Right lobe of liver (tissue), 6 donors: ENCODE results near the gene C1QTNF1. TPM values are rescaled to one million over a fixed set of nuclear protein-coding genes. Genes with fewer than 3 reads are reported as not detected.

Experiments used
- ATAC-seq, 4 donors: fragments of 200-7000 bp; cut with Tn5 transposase; one replicate each; pipeline ENCODE4 v1.9.1; 2020; ENCODE audit warnings: mild to moderate bottlenecking in 4 of 4, moderate library complexity in 4 of 4
- DNase-seq, 3 donors: peaks; one replicate each; pipeline ENCODE4 v3.0.0-alpha.2; 2020
- H3K27ac ChIP-seq, 3 donors: fragments of 200-600 bp; one replicate each; pipeline ENCODE4 v1.8.0; 2022
- H3K27me3 ChIP-seq, 2 donors: fragments of 200-600 bp; one replicate each; pipeline ENCODE4 v1.8.0; 2022
- H3K36me3 ChIP-seq, 4 donors: fragments of 200-600 bp; sonication (generic) in 1 of 4; one replicate each; pipeline versions ENCODE4 v1.5.1 to v1.8.0; 2017 to 2022; ENCODE audit warnings: control low read depth in 1 of 4
- H3K4me1 ChIP-seq, 4 donors: fragments of 200-600 bp; sonication (generic) in 1 of 4; one replicate each; pipeline versions ENCODE4 v1.5.1 to v1.8.0; 2017 to 2022; ENCODE audit warnings: control low read depth in 1 of 4
- H3K4me3 ChIP-seq, 3 donors: fragments of 200-600 bp; one replicate each; pipeline ENCODE4 v1.8.0; 2022
- H3K9me3 ChIP-seq, 4 donors: fragments of 200-600 bp; sonication (generic) in 1 of 4; one replicate each; pipeline versions ENCODE4 v1.5.1 to v1.8.0; 2017 to 2022; ENCODE audit warnings: control low read depth in 1 of 4
- POLR2A ChIP-seq: fragments of 450-650 bp; IDR thresholded peaks from one replicate; pipeline ENCODE4 v1.6.1; 2017; ENCODE audit warnings: antibody characterized with exemption, mild to moderate bottlenecking
- WGBS: methylation state at CpG from one replicate; pipeline ENCODE4 v1.1.6; 2018; ENCODE audit warnings: low coverage, low lambda C conversion rate; ENCODE audit not compliant: insufficient coverage; ENCODE audit errors: missing lambda C conversion rate; 5-methylcytosine and 5-hydroxymethylcytosine counted together
- intact Hi-C, 2 donors: fragments of 100-400 bp; cut with DNase I; formaldehyde crosslinking; loops; one replicate each; pipeline versions ENCODE4 v1.11.2 to v1.14.1; 2022
- total RNA-seq, 6 experiments: library from RNA; depleted of rRNA in 2 of 6; stranded (reverse); fragments of >200 nt in 2 of 6; fragmentation: NEBNext Ultra II Directional in 3 of 6; extraction: Animal tissue kit (Norgen Biotek cat#: 25700) in 3 of 6; gene quantifications; one replicate each; pipeline versions ENCODE4 v1.1.0 to v1.2.4, GENCODE V29; 2016 to 2023
- TF ChIP-seq, protein P1 (sequence below), 4 donors: fragments of 200-600 bp in 3 of 4; fragments of 450-650 bp in 1 of 4; IDR thresholded peaks; one replicate each; pipeline versions ENCODE4 v1.5.1 to v1.8.0; 2016 to 2022; ENCODE audit warnings: antibody characterized with exemption in 4 of 4, mild to moderate bottlenecking in 2 of 4
- donor health status: DM: no; HTN: yes; CAD: no.
- donor health status: DM: no; HTN: no; CAD: no.
- donor health status: DM: no; HTN: no; CAD: no.
- donor health status: DM: no; HTN: yes; CAD: no.
- donor health status: DM: no; HTN: yes; CAD: no.

C1QTNF1 gene
- total RNA-seq, 6 experiments from 2014 or later: 9.8 to 40.2 (median 26.2) TPM

DNA sequence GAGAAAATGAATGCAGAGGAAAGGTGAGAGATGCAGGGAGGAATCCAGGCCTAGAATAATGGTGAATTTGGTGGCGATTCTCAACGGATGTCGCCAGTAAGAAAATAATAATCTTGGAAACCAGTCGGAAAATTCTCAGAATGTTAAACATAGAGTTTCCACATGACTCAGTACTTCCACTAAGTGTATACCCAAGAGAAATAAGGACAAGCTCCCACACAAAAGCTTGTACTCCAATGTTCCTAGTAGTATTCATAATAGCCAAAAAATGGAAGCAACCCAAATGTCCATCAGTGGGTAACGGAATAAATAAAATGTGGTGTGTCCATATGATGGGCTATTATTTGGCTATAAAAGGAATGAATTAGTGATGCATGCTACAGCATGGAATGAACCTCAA is 31.2 kb downstream of the C1QTNF1 start:
- Histone ChIP-seq H3K27ac (no peak overlapping the region), H3K9me3 (no peaks in the 10 kb centered on the region), H3K36me3 (no peaks in the 10 kb centered on the region), H3K4me3 (no peak overlapping the region), H3K27me3 (no peaks in the 10 kb centered on the region), H3K4me1 (no peaks in the 10 kb centered on the region)
- ATAC-seq (no peak), DNase-seq (no peak)
- WGBS: 87% methylated on average over 5 of the region's 5 CpGs
- intact Hi-C loops: no loop called here
- no peak for TF ChIP-seq POLR2A
- TF ChIP-seq, protein P1, sequence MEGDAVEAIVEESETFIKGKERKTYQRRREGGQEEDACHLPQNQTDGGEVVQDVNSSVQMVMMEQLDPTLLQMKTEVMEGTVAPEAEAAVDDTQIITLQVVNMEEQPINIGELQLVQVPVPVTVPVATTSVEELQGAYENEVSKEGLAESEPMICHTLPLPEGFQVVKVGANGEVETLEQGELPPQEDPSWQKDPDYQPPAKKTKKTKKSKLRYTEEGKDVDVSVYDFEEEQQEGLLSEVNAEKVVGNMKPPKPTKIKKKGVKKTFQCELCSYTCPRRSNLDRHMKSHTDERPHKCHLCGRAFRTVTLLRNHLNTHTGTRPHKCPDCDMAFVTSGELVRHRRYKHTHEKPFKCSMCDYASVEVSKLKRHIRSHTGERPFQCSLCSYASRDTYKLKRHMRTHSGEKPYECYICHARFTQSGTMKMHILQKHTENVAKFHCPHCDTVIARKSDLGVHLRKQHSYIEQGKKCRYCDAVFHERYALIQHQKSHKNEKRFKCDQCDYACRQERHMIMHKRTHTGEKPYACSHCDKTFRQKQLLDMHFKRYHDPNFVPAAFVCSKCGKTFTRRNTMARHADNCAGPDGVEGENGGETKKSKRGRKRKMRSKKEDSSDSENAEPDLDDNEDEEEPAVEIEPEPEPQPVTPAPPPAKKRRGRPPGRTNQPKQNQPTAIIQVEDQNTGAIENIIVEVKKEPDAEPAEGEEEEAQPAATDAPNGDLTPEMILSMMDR (IDR thresholded peaks at IDR 0.05): no peak

DNA sequence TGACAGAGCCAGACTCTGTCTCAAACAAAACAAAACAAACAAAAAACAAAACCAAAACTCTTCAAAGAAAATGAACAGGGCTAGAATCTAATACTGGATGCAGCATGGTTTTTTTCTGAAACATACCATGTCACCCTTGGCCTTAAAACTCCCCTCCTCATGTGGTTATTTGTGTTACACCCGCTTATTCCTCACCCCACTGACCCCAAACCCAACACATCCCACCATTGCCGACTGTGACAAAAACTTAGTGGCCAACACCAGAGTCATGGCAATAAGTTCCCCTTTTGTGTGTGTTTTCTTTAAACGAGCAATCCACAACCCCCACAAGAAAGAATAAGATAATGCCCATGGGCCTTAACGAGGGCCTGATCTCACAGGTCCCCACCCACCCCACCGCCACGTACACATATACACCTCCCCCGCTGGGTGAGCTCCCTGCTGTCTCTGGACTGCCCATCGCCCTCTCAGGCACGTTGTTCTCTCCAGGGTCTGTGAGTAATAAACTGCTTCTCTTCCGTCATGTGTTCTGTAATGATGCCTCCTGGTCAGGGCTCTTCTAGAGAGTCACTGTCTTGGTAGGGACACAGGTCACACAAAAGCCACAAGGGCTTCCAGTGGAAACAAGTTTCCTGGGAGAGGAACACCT is 33.9 kb downstream of the C1QTNF1 start:
- ATAC-seq (no peak), DNase-seq (peak in 1 of 3 donors; percentile 9)
- Histone ChIP-seq H3K4me1 (no peaks in the 10 kb centered on the region), H3K4me3 (no peak overlapping the region), H3K9me3 (no peaks in the 10 kb centered on the region), H3K27me3 (no peaks in the 10 kb centered on the region), H3K36me3 (no peaks in the 10 kb centered on the region), H3K27ac (no peak overlapping the region)
- no peak for TF ChIP-seq POLR2A
- TF ChIP-seq, protein P1 (IDR thresholded peaks at IDR 0.05): no peak
- WGBS: 58% methylated on average over 8 of the region's 10 CpGs
- intact Hi-C loops: no loop called here

DNA sequence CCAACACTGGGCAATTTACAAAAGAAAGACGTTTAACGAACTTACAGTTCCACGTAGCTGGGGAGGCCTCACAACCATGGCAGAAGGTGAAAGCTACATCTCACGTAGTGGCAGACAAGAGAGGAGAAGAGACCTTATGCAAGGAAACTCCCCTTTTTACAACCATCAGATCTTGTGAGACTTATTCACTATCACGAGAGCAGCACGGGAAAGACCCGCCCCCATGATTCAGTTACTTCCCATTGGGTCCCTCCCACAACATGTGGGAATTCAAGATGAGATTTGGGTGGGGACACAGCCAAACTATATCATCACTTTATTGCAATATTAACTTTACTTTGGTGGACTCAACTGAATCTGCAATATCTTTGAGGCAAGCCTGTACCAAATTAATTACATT is 38.7 kb downstream of the C1QTNF1 start:
- no peak overlapping the region for H3K4me3 ChIP-seq
- TF ChIP-seq, protein P1 (IDR thresholded peaks at IDR 0.05): no peak
- TF ChIP-seq POLR2A: no peak
- no peak for DNase-seq
- 80% methylated on average over 4 of the region's 7 CpGs for WGBS
- ATAC-seq: no peak
- H3K36me3 ChIP-seq: no peaks in the 10 kb centered on the region
- no peaks in the 10 kb centered on the region for H3K9me3 ChIP-seq
- H3K27me3 ChIP-seq: no peaks in the 10 kb centered on the region
- peaks cover 0 to 6% (median 0%) of the 10 kb centered on the region in 4 donors for H3K4me1 ChIP-seq
- intact Hi-C loops: no loop called here
- no peak overlapping the region for H3K27ac ChIP-seq

DNA sequence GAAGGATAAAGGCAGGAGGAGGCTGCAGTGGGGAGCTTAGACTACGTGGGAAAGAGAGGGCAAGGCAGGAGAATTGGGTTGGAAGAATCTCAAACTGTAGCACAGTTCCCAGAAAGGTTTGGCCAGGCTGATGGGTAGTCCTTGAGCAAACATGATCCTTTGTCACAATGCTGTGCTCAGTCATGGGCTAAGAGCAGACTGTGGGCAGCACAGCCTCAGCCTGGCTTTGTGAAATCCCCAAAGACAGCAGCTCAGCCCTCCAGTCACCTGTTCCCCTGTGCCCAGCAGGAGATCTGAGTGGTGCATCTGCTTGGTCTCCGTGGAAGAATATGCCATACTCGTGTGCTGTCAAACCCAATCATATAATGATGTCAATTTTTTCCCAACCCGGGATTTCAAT is 40.1 kb downstream of the C1QTNF1 start:
- no peaks in the 10 kb centered on the region for H3K27me3 ChIP-seq
- 36% methylated on average over 1 of the region's 4 CpGs for WGBS
- no peaks in the 10 kb centered on the region for H3K9me3 ChIP-seq
- DNase-seq: no peak
- TF ChIP-seq POLR2A: no peak
- TF ChIP-seq, protein P1 (IDR thresholded peaks at IDR 0.05): no peak
- H3K4me3 ChIP-seq: no peak overlapping the region
- H3K36me3 ChIP-seq: no peaks in the 10 kb centered on the region
- intact Hi-C loops: no loop called here
- H3K4me1 ChIP-seq: peaks cover 0 to 6% (median 0%) of the 10 kb centered on the region in 4 donors
- peak in 2 of 4 donors; percentile 65 to 78 for ATAC-seq
- H3K27ac ChIP-seq: no peak overlapping the region
